GM19463 (cell line): ENCODE data around the gene DBX1.
"Not testable (repeated sequence)": the region's sequence is repeated elsewhere in the genome, so short reads cannot be mapped to it uniquely, and the experiment has no call there.

Experiments used
- ATAC-seq: cut with Tn5 transposase; IDR thresholded peaks from one replicate; pipeline ENCODE4 v1.9.1; 2021; ENCODE audit warnings: mild to moderate bottlenecking, moderate library complexity; ENCODE audit not compliant: unreplicated experiment

Gene DBX1

DNA sequence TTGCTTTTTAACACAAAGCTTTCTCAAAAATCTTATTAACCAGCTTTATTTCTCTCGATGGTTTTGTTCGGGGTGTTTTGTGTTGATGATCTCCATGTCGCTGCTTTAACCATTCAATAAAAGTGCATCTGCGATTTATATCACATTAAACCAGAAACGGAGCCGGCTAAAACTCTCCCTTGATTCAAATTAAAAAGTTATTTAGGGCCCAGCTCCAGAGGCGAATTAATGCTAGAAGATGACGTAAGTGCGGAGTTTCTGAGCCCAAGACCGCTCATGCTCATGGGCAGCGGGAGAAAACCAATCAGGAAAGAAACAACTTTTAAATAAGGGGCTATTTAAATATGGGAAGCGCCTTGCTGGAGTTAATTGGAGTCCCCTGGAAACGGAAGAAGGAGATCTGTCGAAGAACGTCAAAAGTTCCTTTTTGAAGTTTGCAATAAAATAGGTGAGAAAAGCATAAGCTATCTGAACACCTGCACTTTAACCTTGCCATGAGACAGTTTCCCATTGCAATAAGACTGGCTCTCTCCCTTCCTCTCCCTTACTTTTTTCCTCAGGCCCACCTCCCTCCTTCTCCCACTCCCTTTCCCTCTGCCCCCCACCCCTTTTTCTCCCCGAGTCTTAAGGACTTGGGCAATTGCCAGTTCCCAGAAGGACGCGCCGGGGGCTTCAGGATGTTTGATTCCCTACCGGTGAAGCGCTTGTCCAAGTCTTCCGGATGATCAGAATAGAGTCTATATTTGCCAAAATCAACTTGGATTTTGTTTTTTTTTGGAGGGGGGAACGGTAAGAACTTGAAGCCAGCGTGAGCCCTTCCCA, 1.9 kb upstream of the DBX1 start:
- ATAC-seq: no peak

DNA sequence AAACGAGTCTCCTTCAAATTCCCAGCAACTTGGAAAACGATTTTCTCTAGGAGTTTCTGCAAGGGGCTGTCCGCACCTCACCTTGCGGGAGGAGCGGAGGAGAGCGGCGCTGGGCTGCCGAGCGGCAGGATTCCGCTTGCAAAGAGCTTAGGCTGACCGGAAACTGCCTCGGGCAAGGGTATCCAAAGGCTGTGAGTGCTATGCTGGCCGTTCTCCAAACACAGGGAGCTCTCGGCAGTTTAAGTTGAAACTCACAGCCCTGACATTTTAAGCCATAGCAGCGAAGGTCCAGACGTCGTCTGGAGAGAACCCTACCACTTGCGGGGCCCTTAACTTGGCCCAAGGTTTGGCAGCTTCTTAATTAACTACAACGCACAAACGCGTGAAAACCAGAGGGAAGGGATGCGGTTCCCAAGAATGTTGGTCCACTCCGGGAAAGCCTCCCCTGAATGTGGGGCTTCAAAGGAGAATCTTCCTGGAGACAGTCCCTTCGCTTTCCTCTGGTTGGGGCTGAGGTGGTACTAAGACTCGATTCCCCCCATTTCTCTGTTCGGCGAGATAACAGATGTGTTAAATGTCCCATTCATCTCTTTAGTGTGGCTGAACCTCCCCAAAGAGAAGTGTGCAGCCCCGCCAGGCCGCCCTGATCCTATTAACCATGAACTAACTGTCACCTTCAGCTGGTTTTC, 1.1 kb upstream of the DBX1 start:
- no peak for ATAC-seq

DNA sequence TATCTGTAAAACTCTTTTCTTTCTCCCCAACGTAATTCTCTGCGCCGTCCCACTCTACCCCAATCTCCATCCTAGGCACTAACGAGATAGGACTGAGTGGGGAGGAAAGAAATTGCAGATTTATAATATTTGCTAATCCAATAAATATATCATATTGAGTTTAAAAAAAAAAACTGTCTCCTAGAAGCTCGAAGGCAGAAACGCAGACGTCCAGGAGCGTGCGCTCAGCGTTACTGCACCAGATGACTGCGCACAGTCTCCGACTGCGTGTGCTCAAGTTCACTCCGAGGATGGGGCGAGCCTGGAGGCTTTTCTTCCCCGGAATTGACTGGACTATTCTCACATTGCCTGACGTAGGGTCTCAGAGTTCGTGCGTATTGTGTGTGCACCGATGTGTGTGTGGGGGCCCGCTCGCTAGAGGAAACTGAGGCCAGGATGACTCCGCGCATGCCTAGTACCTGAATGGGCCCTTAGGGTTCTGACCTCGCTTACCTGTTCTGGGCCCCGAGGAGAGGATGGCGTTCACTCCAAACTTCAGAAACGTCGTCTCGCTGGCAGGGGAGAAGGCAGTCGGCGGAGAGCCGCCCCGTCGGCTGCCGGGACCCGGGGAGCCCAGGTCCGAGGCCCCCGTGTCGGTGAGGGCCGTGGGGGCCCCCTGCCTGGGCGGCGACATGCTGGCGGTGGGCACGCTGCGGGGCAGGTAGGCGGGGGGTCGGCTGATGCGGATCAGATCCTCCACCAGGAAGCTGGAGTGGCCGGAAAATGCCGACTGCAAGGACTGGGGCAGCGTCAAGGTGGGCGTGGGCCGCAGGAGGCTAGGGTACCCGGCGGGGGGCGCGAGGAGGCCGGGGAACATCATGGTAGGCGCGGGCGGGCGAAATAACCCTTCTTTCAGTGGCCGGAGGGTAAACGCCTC, 551 bp downstream of the DBX1 start:
- no peak for ATAC-seq

DNA sequence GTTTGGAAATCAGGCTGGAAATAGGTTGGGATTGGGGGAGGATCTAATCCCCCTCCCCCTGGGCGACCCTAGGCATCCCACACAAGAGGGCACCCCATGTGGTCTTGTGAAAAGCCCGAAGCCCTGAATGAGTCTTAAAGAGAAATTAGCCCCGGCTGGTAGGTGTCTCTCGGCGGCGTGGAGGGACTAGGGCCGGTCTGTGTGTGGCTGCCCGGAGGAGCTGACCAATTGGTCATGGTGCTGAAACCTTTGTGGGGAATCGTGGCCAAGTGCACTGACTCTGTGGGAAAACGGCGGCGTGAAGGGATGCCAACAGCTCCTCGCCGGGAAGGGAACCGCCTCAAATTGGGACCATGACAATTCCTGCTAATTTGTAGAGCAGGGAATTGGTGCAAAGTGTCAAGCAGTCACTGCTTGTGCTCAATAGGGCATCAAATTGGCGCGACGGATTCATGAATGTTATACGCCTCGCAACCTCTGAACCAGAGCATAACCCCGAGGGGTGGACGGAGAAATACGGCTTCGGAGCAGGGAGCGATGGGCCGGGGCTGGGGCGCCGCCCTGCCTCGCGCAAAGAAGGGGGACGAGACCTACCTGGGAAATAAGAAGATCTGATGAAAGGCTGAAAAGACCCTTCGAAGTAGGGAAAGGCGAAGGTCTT, 1.5 kb downstream of the DBX1 start:
- no peak for ATAC-seq

DNA sequence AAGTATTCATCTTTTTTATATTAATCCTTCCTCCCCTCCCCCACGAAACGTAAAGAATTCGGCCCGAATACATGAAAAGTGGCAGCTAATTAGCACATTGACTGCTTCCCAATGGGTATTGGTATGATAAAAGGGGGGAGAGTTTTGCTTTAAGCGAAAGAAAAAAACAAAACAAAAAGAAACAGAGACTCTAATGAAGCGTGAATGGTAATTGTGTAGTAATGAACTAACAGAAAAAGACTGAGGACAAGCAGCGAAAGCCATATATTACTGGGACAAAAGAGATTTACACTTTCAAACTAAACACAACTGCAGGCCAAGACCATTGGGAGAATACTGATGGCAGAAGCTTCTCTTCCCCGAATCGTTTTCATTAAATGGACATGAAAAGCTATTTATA, 2.5 kb downstream of the DBX1 start:
- no peak for ATAC-seq

DNA sequence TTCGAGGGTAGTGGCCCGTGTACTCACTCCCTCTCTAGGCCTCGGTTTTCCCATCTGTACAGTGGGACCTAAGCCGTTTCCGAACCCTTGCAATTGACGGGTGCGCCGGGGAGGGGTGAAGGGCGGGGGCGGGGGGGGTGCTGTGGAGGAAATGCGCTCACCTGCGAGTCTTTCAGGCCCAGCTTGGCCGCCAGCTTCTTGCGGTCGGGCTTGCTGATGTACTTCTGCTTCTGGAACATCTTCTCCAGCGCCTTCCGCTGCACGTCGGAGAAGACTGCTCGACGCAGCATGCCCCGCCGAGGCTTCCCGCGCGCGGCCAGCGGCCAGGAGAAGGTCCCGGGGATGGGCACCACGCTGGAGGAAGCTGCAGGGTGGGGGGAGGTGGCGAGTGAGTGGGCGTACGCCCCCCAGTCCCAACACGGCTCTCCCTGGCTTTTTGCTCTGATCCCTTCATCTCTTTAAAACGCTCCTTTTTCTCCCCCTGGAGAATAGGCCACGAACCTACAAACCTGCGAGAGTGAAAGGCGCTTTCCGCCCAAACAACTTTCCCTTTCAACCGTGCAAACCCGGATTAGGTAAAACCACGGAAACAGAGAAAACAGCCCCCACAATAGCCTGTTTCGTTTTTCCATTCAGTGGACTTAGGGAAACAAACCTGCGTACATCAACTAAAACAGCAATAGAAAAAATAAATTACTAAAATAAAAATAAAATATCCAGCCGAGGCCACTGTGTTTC, 3.2 kb downstream of the DBX1 start:
- peak; percentile 21 for ATAC-seq

DNA sequence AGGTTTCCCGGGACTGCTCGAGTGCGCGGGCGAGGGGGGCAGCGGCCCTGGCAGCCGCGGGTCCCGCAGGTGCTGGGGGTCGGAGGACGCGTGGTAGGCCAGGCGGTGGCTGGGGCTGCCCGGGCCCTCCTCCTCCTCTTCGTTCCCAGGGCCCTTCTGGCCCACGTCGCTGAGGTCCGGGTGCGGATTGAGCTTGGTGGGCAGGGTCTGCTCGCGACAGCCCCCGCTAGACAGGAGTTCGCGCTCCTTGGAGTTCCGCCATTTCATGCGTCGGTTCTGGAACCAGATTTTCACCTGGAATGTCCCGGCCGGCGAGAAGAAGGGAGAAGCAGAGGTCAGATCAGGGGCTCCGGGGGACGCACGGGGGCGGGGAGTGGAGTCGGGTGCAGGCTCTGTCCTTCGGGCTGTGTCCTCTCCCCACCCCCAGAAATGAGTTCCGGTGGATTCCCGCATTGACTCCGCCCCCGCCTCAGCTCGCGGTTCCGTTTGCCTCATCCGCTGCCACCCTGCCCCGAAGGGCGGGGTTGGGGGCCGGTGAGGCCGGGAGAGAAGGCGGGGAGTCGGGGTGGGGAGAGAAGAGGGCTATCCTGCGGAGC, 3.9 kb downstream of the DBX1 start:
- peak; percentile 38 for ATAC-seq

DNA sequence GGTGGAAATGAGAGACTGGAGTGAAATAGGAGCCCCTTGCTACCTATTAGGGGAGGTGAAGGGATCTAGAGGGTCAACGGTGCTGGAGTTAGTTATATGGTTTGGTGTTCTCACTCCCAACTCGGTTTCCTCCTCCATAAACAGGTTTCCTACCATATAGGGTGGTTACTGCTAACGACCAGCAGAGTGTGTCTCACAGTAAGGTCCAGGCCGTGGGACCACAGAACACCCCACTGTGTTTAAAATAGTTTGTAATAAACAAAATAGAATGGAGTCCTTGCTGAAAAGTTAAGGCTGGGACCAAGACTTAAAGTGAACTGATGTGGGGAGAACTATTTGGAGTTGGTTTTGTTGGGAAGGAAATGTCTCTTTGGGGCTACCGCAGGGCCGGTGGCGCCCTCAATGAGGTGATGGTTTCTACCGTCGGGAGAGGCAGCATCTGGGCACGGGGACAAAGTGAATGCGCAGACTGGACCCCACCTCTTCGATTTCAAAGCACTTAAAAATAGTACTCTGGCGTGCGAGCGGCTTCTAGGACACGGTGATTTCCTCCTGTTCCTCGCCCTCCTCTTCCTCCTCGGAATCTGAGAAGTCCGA, 4.5 kb downstream of the DBX1 start:
- ATAC-seq: no peak

DNA sequence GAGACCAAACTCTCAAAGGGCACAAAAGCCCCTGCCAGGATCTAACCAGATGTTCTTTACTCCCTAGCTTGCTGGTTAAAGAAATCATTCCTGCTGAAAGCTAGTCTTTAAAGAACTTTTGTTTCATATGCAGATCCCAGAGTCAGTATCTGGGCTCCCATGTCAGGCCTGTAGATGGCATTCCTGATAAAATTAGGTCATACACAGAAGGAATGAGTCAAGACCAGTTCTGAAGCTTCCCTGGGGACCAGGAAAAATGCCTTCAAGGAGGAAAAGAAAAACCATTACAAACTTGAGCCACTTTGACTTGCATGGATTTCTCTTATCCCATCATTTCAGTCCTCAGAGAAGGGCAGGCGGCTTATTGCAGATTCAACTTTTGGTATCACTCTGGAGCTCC, 5.9 kb downstream of the DBX1 start:
- ATAC-seq: no peak

DNA sequence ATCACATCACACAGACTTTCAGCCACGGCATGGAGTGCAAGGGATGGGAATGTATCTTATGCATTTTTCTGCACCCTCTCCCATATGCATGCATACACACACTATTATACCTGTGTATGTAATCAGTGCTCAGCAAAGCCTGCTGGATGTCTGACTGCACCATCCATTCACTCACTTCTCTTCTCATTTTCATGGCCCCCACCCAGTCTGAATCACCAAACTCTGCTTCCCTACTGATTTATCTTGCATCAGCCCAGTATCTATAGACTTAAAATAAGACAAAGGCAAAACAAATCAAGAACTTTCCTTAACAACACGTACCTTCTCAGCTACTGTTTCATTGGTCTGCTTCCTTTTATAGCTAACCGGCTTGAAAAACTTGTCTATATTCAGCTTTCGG, 21.6 kb downstream of the DBX1 start:
- no peak for ATAC-seq

DNA sequence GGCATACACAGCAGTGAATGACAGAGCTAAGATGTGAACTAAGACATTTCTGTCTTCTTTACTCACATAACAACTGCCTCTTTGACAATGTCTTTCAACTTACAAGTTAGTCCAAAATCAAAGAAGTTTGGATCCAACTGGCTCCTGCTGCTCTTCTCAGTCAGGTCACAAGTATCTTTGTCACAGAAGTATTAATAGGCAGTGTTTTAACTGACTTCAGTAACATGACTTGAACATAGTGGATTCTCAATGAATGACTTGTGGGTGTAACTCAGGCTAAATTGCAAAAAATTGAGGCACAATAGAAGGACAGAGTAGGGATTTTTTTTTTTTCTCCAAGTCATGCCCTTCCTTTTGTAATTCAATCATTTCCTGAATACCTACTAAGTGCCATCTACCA, 22.6 kb downstream of the DBX1 start:
- ATAC-seq: no peak

DNA sequence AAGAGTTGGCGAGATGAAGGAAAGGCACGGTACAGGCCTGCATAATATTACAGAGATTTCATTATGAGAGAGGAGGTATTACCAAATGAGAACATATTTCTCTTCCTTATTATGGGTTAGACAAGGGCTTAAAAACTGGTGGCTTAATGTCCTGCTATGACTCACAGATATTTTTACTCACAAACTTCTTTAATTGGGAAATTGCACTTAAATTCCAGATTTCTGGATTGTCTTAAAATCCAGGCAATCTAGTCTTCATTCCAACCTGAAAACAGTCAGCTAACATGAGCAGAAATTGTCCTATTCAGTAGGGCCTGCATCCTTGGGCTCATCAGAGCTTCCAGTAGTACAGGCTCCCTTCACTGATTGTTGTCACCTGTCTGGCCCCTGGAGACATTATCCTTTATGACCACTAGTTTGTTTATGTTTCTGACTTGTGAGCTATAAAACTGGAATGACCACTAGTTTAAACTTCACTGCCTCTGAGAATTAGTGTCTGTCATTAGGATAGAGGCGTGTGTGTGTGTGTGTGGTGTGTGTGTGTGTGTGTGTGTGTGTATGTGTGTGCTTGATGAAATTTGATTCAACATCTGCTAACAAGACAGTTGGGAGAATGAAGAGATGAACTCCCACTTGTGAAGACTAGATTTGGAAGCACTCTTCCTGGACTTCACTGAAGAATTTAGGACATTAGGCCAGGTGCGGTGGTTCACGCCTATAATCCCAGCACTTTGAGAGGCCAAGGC, 25.1 kb downstream of the DBX1 start:
- no peak for ATAC-seq

DNA sequence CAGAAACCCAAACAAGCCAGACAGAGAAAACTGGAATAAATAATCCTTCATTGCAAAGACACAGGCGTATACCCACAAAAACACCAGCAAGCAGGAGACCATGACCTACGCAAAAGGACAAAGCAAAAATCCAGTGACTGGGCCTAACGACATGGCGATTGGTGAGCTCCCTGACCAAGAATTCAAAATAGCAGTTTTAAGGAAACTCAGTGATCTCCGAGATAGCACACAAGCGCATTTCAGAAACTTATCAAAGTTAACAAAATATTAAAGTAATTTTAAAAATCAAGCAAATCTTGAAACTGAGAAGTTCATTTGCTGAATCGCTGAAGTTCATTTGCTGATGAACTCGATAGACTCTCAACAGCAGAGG, 27.6 kb downstream of the DBX1 start:
- no peak for ATAC-seq

DNA sequence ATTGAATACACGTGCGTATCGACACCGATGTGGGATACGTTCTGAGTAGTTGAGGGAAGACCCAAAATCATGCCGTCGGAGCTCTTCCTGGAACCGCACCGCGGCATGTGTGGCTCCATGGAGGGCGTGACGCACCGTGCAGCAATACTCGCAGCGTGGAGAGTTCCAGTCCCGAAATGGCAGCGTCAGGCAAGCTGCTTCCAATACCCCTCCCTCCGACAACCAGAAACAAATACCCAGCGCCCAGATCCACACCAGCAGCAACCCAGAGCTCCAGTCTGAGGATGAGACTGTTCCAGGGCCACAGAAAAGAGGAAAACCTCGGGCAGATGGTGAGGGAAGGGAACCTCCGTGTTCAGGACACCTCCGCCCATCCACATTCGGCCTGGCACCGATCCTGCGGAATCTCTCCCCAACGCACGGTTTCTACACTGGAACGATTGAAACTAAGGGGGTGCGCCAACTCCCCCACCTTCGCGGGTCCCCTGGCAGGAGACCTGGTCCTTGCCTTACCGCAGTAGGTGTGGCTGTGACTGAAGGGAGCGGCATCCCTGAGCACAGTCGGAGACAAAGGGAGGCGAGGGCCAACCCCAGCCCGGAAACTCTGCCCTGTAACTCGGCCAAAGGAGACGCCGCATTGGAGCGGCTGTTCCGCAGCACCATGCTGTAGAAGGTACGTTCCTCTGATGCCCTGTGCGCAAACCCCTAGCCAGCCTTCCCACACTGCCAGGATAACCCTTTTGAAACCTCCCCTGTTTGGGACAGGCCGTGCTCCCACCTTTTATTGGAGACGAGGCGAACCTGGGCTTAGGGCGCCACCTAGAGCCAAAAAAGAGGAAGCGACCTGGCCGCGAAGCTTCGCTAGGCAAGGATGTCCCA, 28.2 kb downstream of the DBX1 start:
- ATAC-seq: no peak

DNA sequence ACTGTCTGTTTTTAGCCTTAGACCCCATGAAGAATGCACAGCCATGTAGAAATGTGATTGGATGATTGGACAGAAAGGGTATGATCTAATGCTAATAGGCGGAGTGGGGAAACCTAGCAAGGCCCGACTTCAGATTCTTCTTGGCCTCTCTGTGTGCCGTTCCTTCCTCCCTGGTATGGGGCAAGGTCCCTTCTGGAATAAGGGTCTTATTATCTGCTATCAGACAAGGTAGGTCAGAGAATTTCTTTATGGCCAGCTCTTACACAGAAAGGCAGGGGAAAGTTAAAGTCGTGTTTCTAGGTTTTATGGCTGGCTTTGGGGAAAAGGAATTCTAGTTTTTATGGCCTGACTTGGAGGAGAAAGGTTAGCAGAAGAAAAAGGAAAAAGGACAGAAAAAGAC, 30.6 kb downstream of the DBX1 start:
- no peak for ATAC-seq

DNA sequence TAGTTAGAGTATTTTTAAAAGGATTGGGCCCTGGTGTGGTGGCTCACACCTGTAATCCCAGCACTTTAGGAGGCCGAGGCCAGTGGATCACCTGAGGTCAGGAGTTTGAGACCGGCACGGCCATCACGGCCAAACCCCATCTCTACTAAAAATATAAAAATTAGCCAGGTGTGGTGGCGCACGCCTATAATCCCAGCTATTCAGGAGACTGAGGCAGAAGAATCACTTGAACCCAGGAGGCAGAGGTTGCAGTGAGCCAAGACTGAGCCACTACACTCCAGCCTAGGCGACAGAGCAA, 31.8 kb downstream of the DBX1 start:
- not testable (repeated sequence) for ATAC-seq

DNA sequence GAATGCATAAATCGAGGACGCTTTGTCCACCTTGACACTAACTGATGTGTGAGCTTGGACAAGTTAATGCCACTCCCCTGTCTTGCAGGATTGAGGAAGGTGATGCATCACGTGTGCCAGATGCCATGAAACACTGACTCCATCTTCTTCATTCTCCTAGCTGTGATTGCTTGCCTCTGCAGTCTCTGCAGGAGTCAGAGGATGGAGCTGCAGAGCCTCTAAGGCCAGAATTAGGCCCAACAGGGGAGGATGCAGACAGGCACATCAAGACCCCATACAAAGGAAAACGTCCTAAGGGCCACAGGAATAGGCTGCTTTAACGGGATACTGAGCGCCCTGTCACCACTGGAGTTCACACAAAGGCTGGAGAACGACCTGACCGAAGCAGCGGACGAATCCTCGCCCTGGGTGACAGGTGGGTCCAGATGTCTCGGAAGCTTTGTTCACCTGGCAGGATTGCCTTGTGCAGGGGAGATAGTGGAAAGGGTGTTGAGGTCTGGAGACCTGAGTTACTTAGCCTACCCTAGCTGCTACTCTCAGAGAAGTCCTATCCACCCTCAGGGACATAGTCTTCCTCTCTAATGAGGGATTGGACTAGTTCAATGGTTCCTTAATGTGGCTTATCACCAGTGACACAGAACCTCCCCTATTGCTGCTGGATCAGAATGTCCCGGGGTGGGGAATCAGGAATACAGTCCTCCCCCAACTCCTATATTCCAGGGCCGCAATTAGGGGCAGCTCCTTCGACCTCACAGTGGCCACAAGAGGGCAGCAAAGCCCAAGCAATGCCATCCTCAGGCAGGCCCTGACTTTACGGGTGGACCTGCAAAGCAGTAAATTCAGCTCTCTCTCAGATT, 32.4 kb downstream of the DBX1 start:
- peak; percentile 73 for ATAC-seq
